Adrenal gland (tissue), 5 donors: ENCODE measurements around the gene MAN1B1.

Source experiments
- CTCF ChIP-seq, 6 experiments: fragments of 450-650 bp in 4 of 6; fragments of 200-600 bp in 2 of 6; sonication (generic) in 1 of 6; IDR thresholded peaks; 1 replicate in 5 of 6; 2 replicates in 1 of 6; pipeline versions ENCODE4 v1.5.1 to v1.8.0; 2016 to 2021; ENCODE audit warnings: antibody characterized with exemption in 6 of 6, mild to moderate bottlenecking in 2 of 6, moderate library complexity in 1 of 6
- POLR2A ChIP-seq, 2 donors: fragments of 450-650 bp; IDR thresholded peaks; one replicate each; pipeline ENCODE4 v1.6.1; 2017; ENCODE audit warnings: antibody characterized with exemption in 2 of 2, mild to moderate bottlenecking in 2 of 2, moderate library complexity in 1 of 2
- donor health status: DM: no; HTN: no; CAD: no.

- no peak for TF ChIP-seq CTCF (IDR thresholded peaks at IDR 0.05)
- no peak for TF ChIP-seq POLR2A (IDR thresholded peaks at IDR 0.05)
Observed at GRCh38 chr9:137127301-137128157, 40.7 kb downstream of the MAN1B1 start.
